Left forelimb (tissue), 1 donor: ENCODE measurements around the gene BIRC6.
"Not testable (repeated sequence)": the region's sequence is repeated elsewhere in the genome, so short reads cannot be mapped to it uniquely, and the experiment has no call there.

Source experiments
- DNase-seq: peaks from one replicate; pipeline ENCODE4 v3.0.0-alpha.2; 2018; ENCODE audit warnings: low spot score

The BIRC6 gene

GRCh38 chr2:32622570-32623310, 265.9 kb downstream of the BIRC6 start:
- DNase-seq = no peak

GRCh38 chr2:32623311-32623706, 266.5 kb downstream of the BIRC6 start:
- DNase-seq = no peak

- no peak for DNase-seq
These were observed 268.0 kb downstream of the BIRC6 start for GRCh38 chr2:32624812-32625211.

- DNase-seq = no peak
These were observed 269.9 kb downstream of the BIRC6 start for GRCh38 chr2:32626639-32627221.

GRCh38 chr2:32627441-32627813, 270.6 kb downstream of the BIRC6 start:
- no peak for DNase-seq

- peak; percentile 95 for DNase-seq
These were observed 271.2 kb downstream of the BIRC6 start, which contains the start of gene TTC27 for GRCh38 chr2:32627814-32628579. TSS of gene TTC27 (plus strand) at chr2:32628050. CDS start at chr2:32628293, 243 bp downstream.

- DNase-seq = no peak
These were observed 275.3 kb downstream of the BIRC6 start for GRCh38 chr2:32632089-32632488.

- DNase-seq = no peak
These were observed 276.2 kb downstream of the BIRC6 start for GRCh38 chr2:32633040-32633439.

GRCh38 chr2:32638548-32638947, 281.7 kb downstream of the BIRC6 start:
- DNase-seq = not testable (repeated sequence)

- no peak for DNase-seq
These were observed 284.4 kb downstream of the BIRC6 start for GRCh38 chr2:32641180-32641579.

GRCh38 chr2:32647180-32647651, 290.4 kb downstream of the BIRC6 start:
- no peak for DNase-seq

GRCh38 chr2:32652555-32653209, 295.9 kb downstream of the BIRC6 start:
- no peak for DNase-seq

GRCh38 chr2:32656069-32656468, 299.2 kb downstream of the BIRC6 start:
- DNase-seq = no peak

GRCh38 chr2:32663864-32664263, 307.0 kb downstream of the BIRC6 start:
- DNase-seq = no peak

- no peak for DNase-seq
These were observed 309.9 kb downstream of the BIRC6 start for GRCh38 chr2:32666704-32667103.

GRCh38 chr2:32668254-32668653, 311.4 kb downstream of the BIRC6 start:
- DNase-seq = no peak
